ENCODE data around the gene CAMKV.

Gene CAMKV

DNA sequence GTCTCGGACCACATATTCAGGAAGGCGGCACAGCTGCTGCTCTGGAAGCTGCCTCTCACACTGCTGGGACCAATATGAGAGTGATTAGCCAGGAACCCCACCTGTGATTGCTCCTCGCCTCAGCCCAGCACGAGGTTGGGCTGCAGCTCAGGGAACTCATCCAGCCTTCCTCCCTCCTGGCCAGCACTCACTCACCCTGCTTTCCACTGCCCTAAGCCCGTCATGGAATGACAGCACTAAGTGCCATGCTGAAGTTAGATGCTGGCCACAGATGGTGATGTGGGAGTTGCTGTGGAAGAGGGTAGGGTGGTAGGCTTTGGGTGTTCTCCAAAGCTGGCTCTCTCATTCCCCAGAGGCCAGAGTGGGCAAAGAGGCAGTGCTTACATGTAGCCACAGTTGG is 26.6 kb upstream of the CAMKV start:
- no peak for DNase-seq

DNA sequence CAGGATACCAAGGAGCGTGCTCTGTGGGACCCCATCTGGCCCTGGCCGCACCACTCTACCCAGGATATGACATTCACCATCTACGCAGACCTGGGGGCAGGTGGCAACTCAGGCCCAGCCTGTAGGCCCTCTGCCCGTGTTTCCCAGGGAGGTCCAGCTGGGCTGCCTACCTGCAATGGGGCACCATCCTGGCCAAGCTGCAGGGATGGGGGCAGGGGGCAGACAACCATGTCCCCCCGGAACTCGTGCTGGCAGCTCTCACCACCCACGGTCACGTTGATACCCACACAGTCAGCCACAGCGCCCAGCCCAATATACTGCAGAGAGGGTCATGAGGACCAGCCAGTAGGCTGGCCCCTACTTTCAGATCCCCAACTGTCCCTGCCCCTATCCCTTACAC is 26.1 kb upstream of the CAMKV start:
- DNase-seq: no peak

DNA sequence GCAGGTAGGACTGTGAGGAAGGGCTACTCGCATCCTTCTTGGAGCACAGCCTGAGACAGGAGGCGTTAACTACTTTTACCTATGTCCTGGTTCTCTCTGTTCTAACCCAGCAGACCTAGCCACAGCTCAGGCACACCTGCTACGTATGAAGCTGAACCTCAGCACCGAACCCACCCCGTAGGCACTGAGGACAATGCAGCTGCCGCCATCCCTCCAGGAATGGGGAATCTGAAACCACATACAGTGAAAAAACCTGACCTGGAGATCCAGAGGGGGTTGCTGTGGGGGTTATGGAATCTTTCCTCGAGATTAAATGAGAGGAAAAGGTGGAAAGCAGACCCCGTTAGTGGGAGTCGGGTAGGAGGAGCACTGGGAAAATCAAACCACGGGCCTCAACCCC is 19.6 kb upstream of the CAMKV start:
- no peak for DNase-seq

DNA sequence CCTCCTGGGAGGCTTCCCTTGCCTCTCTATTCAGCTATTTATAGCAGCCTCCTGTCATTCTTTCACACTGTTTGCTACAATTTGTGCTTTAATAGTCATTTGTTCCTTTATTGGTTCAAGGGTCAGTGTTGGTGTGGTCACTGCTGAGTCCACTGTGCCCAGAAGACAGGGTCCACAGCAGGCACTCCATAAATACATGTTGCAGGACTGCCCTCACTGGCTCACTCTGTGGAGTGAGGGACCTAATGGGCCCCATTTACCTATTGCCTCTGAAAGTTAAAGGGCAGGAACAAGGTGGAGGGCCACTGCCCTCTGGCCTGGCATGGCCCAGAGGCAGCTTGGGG is 17.2 kb upstream of the CAMKV start:
- DNase-seq: no peak

DNA sequence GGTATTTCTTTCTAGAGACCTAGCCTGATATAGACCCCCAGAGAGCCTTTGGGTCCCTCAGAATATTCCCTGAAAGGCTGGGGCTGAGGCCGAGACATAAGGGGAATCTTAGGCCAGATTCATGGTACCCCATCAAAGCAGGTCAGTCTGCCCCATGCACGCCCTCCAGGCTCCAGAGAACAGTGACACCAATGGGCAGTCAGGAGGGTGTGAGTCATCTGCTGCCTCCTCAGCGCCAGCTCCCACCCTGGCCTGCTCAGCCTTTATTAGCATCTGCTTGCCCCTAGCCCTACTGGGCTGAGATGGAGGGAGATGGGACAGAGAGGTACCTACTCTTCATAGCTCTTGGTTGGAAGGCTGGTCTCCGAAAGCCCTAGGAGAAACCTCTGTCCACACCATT is 14.3 kb upstream of the CAMKV start:
- no peak for DNase-seq

DNA sequence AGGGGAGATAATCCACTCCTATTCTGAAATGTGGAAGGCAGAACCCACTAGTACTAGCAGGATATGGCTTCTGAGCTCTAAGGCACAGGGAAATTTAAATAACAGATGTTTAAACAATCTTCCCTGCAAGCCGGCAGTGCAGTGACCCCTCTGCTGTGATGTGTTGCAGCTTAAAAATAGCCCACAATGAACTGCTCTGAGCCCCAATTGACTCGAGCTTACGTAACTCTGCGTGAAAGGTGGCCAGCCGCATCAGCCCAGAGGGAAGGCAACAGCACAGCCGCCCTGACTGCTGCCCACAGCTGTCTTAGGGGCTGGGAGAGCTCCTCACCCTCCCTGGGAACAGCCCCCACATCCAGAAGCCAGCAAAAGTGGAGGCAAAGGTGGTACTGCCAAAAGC is 12.5 kb upstream of the CAMKV start:
- DNase-seq: no peak

DNA sequence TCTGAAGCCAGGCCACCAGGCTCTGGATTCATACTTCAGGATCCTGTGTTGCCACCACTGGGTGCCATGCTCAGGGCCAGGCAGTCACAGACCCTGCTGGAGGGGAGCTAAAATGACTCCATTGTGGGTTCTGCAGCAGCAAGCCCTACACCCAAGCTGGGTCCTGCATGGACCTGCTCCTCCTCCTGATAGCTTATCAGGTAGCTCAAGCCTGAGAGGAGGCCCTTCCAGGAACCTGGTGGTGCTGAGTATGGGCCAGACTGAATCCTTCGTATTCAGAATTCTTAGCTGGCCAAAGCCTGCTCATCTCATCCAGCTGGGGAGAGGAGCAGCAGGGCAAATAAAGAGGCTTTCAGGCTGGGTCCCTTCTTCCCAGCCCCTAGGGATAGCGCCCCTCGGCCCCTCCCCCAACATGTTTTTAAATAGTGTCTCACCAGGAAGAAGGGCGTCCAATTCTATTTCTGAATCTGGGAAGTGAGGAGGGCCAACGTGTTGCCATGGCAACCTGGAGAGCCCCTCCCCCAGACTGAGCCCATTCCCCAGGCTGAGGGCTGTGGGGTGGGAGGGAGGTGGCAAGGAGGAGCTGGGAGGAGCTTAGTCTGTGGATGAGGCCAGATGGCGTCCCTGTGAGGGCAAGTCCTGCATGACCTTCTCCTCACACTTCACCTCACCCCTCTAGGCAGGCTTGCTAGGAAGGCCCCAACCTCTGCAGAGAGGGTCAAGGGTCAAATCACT is 11.0 kb upstream of the CAMKV start:
- DNase-seq: no peak

DNA sequence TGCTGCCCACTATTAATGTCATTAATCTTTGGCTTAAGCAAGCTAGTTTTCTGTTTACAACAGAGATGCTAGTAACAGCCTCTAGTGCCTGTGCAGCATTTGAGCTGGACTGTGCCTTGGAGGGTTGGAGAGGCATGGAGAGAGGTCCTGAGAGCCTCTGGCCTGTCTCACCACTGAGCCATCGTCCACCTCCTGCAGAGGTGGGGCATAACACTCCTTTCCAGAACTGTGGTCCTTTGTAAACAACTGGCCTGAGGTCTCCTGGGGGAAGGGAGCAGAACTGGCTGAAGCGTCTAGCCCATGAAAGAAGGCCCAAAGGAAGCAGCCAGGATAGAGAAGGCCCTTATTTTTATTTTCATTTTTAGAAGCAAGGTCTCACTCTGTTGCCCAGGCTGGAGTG is 10.0 kb upstream of the CAMKV start:
- no peak for DNase-seq

DNA sequence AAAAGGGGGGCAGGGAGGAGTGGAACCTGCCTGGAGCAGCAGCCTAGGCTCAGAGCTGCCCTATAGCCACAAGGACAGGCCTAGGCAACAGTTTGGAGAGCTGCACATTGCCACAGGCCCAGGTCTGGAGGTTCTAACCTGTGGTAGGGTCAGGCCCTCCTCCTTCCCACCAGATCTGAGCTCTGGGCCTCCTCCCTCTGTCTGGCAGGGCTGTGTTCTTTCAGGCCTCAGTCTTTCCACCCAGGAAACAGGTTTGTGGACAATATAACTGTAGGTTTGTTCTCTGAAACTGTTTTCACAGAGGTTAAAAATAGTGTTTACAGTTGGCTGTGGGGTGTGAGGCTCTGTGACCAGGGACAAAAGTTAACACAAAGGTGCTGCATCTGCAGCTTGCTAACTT is 9.0 kb upstream of the CAMKV start:
- no peak for DNase-seq

DNA sequence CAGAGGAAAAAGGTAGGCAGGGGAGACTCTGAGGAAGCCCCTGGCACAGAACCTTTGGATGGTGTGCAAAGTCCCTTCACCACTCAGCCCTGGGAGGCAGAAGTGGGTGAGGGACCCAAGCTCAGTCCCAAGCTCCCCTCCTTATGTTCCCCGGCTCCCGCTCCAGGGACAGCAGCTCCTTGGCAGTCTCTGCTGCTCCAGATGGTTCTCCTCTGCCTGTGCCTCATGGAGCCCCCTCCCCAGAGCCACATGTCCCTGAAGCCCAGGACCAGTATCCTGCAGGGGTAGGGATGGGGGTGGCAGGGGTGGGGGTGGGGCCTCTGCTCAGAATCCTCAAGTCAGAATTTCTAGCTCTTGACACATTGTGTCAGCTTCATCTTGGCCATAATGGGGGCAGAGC is 8.0 kb upstream of the CAMKV start:
- no peak for DNase-seq

DNA sequence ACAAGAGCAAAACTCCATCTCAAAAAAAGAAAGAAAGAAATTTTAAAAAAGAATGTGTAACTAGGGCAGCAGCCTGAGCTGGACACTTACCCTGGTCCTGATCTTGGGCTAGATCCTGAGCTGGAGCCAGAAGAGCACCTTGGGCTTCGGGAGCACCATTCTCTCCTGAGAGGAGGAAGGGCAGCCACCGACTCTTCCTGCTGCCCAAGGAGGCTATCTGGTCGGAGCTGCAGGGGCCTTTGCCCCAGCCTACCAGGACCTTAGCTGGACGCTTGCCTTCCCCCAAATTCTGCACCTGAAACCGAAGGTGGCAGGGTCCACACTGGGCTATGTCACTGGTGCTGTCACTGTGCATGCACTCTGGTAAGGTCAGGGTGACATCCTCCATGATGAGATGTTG is 6.9 kb upstream of the CAMKV start:
- no peak for DNase-seq

DNA sequence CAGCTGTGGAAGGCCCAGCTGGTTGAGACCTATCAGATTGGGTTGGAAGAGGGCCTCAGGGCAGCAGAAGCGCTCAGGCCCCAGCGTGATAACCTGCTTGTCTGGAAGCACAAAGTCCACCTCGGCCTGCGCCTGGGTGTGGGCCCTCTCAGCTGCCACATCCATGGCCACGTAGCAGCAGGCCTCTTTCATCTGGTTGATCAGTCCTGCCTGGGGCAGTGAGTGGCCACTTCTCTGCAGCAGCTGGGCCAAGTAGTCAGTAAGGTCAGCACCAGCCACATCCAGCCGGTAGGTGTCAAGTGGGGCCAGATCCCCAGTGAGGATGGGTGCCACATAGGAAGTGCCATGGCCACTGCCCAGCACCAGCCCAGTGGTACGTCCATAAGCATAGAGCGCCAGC is 3.9 kb upstream of the CAMKV start:
- DNase-seq: no peak

DNA sequence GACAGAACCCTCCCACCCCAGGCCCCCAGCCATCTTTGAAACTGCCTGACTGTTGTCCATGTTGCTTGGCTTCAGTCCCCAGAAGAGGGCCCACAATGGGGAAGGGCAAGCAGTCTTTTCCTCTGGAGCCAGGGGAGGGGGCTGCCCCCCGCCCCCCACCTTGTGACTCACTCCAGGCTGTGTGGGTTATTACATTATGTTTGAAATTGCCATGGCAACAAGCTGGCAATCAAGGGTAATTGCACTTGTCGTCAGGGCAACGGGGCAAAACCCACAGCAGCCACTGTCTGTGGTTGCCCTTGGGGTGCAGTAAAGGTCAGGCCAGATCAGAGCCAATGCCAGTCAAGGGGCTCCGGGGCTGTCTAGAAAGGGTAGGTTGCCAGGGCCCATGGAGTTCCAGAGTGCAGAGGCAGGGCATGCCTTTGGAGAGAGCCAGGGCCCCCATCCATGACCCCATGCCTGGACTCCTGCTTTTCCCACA is 3.1 kb upstream of the CAMKV start:
- no peak for DNase-seq

DNA sequence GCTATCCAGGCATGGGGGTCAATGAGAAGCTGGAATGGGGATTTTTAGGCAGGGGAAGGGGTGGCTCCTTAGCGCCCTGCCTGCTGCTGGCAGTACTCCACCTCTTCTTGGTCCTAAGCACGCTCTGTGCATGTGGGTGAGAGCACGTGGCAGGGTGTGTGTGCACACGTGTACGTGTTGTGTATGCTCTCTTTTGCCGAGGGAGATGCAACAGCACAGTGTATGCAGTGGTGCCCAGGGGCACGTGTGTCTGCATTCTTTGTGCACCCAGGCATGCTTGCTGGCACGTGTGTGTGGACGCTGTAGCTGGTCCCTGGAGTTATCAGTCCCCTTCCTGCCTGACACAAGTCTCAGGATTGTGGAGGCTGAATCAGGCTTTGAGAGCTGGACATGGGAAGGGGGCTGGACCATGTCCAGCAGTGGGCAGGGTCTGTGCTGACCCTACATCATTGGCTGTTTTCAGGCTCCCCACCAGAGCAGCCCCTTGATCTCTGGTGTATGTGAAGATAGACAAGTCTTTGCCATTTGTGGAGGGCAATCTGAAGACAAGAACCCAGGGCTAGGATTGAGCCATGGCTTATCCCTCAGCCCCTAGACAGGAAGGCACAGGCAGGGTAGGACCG is 1.9 kb upstream of the CAMKV start:
- DNase-seq: no peak

DNA sequence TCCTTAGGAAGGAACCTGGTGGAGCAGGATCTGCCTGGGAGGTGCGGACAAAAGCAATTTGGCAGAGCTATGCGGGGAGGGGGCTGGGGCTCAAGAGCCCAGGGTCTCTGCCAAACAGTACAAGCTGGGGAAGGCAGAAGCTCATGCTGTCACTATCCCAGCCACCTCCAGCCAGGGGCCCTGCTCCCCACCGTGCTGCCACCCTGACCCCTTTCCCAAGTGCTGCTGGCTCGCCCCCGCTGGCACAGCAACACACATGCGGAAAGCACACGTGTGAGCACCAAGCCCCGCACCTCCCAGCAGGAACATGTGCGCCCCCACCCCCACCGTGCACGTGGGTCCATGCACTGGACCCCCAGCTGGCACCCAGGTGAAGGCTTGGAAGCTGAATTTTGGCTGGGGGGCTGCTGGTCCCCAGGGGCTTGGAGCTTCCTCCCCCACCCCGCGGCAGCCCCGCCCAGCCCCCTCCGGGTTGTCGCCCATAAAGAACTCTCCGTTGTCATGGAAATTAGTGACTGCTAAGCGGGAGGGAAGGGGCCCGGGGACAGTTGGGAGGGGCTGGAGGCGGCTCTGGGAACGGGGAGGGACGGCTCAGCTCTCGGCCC is 742 bp downstream of the CAMKV start:
- no peak for DNase-seq

DNA sequence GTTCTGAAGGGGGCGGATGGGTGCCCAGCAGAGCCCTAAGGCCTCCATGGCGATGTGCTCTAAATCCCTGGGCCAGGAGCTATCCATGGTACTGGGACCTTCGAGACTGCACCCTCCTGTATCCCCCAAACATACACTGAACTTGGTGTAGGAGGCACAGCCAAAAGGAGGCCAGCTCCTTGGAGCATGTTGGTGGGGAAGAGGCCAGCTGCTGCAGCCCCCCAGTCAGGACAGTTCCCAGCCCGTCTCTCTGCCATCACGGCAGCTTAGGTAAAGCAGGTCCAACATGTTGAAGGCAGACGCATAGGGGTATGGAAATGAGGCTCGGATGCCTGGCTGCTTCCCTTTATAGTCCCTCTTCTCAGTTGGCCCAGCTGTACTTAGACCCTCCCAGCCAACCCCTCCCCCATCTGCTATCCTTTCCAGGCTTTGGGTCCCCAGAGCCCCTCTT is 1.8 kb downstream of the CAMKV start:
- DNase-seq: peak; percentile 45

DNA sequence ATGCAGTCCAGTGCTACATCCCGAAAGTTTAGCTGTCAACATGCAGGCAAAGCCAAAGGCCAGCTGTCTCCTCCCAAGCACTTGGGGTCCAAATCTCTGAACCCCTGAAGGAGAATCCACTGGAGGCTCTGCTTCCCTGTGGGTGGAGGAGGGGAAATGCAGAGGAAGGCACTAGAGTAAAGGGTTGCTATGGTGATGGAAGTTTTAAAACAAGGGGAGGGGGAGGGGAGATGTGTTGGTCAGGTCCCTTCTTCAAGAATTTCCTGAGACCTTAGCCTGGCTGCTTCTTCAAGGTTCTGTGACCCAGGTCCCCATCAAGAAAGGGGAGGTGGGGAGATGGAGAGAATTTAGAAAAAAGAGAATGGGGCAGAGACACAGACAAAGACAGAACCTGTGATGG is 2.3 kb downstream of the CAMKV start:
- no peak for DNase-seq

DNA sequence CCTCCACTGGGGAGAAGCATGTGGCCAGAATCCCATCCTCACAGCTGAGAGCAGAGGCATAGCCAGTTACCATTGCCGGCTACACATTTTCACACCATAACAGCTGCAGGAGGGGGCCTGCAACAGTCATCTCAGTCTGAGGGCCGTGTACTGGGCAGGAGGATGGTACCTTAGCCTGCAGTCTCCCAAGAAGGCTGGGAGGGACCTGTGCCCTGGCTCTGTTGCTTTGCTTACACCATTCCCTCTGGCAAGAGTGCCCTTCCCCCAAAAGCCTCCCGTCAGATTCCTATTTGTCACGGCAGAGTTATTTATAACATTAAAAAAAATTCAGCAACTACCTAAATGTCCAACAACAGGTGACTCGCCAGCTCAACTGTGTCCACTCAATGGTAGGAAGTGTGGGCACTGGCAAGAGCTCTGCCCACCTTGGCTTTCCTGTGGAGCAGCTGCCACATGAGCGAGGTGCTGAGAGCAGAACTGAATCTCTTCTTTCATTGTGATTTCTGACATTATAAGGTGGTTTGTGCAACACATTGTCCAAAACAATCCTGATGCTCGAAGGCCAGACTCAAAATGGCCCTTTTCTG is 4.4 kb downstream of the CAMKV start:
- DNase-seq: no peak

DNA sequence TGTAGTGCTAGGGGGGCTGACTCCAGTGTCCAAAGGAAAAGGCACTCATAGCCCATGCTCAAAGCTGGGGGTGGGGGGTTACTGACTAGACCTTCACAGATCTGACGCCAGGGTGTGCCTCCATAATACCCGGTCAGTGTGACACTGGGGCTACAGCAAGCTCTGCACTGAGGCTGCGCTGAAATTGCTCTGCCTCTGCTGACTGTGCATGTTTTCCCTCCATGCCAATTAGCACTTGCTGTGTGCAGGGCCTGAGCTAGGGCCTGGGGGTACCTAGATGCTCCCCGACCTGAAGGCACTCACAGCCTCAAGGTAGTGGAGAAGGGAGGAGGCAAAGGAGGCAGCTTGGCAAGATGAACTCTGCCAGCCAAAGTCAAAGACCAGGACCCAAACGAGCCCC is 5.2 kb downstream of the CAMKV start:
- DNase-seq: no peak

DNA sequence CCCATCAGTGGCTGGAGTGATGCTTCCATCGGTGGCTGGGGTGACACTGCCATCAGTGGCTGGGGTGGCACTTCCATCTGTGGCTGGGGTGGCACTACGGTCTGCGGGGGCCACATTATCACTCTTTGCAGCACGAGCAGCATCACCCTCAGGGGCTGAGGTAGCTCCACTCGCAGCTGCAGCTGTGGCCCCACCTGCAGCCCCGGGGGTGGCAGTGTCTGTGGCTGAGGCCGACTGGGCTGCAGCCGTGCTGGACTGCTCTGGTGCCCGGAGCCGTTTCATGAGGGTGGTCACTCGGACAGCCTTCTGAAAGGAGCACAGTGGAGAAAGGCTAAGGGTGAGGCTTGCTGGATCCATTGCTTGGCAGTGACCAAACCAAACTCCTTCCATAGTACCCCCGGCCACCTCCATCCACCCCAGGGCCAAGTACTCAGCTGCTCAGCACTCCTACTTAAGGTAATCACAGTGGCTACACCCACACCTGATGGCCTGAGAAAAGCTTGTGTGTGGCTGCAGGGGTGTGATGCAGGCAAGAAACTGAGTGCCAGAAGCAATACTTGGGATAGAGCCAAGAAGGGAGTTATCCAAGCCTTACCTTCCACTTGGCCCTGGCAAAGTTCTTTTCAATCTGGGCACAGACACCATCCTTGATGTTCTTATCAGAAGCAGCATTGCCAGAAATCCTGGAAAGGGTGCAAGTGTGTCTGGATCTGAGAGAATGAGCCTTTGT is 10.0 kb downstream of the CAMKV start:
- DNase-seq: no peak

DNA sequence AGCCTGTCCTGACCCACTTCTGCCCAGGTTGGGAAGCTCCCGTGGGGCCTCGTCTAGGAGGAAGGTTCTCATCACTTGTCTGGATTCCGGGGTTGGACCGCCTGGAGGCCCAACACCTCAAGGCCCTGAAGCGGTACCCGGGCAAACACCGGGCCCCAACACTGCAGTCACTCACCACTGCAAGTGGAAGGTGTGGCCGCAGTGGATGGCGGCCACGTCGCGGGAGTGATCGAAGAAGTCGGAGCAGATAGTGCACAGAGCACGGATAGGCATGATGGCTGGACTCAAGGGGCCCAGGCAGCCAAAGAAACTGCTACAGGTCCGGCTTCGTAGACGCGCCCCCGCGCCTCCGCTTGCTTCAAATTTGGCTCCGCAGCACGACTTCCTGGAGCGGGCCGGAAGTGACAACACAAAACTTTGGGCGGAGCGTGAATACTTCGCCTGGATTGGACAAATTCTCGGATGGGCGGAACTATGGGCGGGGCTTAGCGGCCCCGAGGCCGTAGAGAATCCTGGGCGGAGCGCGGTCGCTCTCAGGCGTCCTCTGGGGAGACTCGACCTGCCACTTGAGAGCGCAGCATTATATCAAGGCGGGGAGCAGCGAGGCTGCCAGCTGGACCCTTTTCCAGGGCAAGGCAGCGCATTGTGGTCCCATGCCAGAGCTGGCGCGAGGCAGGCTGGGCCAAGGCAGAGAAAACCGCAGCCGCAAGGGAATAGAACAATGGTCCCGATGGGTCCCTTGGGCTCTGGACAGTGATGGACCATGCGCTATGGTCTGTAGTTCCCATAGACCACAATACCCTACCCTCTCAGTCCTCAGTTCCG is 13.3 kb downstream of the CAMKV start, which contains the start of gene TRAIP:
Gene TRAIP, minus strand, starts transcription at position 384 of the 825 bp plus-strand sequence. Its CDS starts 111 bp downstream, at position 273.
- DNase-seq: peak; percentile 98

DNA sequence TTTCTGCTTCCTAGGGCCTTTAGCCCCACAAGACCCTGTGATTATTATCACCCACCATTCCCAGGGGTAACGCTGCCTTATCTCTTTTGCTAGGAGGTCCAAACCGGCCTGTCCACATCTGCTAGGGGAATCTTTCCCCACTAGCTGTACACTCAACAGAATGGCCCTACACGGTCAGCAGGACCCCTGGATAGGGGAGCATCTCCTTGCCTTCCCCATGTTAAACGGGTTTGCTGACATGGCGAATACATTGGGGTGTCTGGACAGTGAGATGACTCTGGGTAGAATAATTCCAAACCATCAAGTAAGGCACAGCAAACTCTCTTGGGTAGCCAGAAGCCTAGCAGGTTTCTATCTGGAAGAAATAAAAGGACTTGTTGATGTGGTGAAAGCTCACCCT is 14.0 kb downstream of the CAMKV start:
- no peak for DNase-seq

All from stimulated activated CD8-positive, alpha-beta memory T cell treated with anti-CD3 and anti-CD28 coated beads, Interleukin-4, amount 100 ng/mL, for 48 hours (primary cell).